Breast epithelium (tissue), 3 donors: Measurements from ENCODE around the gene TUFT1.

Experiments used
- CTCF ChIP-seq, 3 donors: fragments of 450-650 bp; IDR thresholded peaks; one replicate each; pipeline ENCODE4 v1.5.1; 2016 to 2017; ENCODE audit warnings: antibody characterized with exemption in 3 of 3, mild to moderate bottlenecking in 3 of 3, moderate library complexity in 3 of 3
- POLR2A ChIP-seq: fragments of 450-650 bp; IDR thresholded peaks from one replicate; pipeline ENCODE4 v1.6.1; 2016; ENCODE audit warnings: antibody characterized with exemption, mild to moderate bottlenecking, moderate library complexity
- POLR2AphosphoS5 ChIP-seq, 3 donors: sonication (generic); formaldehyde crosslinking; IDR thresholded peaks; one replicate each; pipeline ENCODE4 v1.6.1; 2017; ENCODE audit warnings: antibody characterized with exemption in 3 of 3

GRCh38 chr1:151553659-151554058 is 13.6 kb downstream of the TUFT1 start:
- TF ChIP-seq CTCF (IDR thresholded peaks at IDR 0.05) (no peak), POLR2A (no peak), POLR2AphosphoS5 (IDR thresholded peaks at IDR 0.05) (no peak)
